SU-DHL-6 (cell line): Measurements from ENCODE around the gene BDKRB2.

Experiments
- EZH2phosphoT487 ChIP-seq: fragments of 200-600 bp; sonication (generic), shearing (Covaris generic); conservative IDR thresholded peaks from 2 replicates; pipeline ENCODE4 v1.6.1; 2018; ENCODE audit warnings: mild to moderate bottlenecking, antibody characterized with exemption, low read length, moderate library complexity, mixed read lengths
- TF ChIP-seq, protein P1 (sequence below): fragments of 200-600 bp; sonication (generic); IDR thresholded peaks from one replicate; pipeline ENCODE4 v1.5.1; 2017; ENCODE audit warnings: antibody characterized with exemption, mild to moderate bottlenecking, low read length, moderate library complexity; ENCODE audit not compliant: insufficient read depth, poor library complexity, severe bottlenecking

GRCh38 chr14:96272777-96273473 lies 68.3 kb downstream of the BDKRB2 start:
- TF ChIP-seq, protein P1, sequence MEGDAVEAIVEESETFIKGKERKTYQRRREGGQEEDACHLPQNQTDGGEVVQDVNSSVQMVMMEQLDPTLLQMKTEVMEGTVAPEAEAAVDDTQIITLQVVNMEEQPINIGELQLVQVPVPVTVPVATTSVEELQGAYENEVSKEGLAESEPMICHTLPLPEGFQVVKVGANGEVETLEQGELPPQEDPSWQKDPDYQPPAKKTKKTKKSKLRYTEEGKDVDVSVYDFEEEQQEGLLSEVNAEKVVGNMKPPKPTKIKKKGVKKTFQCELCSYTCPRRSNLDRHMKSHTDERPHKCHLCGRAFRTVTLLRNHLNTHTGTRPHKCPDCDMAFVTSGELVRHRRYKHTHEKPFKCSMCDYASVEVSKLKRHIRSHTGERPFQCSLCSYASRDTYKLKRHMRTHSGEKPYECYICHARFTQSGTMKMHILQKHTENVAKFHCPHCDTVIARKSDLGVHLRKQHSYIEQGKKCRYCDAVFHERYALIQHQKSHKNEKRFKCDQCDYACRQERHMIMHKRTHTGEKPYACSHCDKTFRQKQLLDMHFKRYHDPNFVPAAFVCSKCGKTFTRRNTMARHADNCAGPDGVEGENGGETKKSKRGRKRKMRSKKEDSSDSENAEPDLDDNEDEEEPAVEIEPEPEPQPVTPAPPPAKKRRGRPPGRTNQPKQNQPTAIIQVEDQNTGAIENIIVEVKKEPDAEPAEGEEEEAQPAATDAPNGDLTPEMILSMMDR, result no peak
- TF ChIP-seq EZH2phosphoT487, result no peak
